Placental pericyte (primary cell): ENCODE measurements around the gene VIP. TPM values are rescaled to one million over a fixed set of nuclear protein-coding genes. Genes with fewer than 3 reads are reported as not detected.

Source experiments
- total RNA-seq: library from RNA; depleted of rRNA; stranded (reverse); fragments of >200 nt; gene quantifications from 2 replicates; pipeline ENCODE4 v1.2.3, GENCODE V29; 2012

Gene VIP
- 0.22 TPM in 1 of 2 replicates, not detected in the other for total RNA-seq

GRCh38 chr6:152750694-152751093, at the start of gene VIP:
Gene VIP, plus strand, starts transcription at chr6:152750797. Its CDS starts 1,381 bp downstream, at chr6:152752178.

Other genes with a start within 250 kb of the VIP start
- gene SYNE1, start 113.4 kb upstream of the VIP start, total RNA-seq = 153 and 183 TPM in 2 replicates
- under 0.01 and 3.6 TPM in 2 replicates for gene MYCT1, start 52.9 kb upstream of the VIP start, total RNA-seq
- gene FBXO5, start 232.2 kb downstream of the VIP start, total RNA-seq = 5.7 and 38.9 TPM in 2 replicates